MCF 10A (cell line): ENCODE data around the gene P3R3URF. TPM values are rescaled to one million over a fixed set of nuclear protein-coding genes. Genes with fewer than 3 reads are reported as not detected.

Source experiments
- BruUV-seq: library from RNA; stranded (reverse); fragments of 400-500 nt; replicated peaks from 2 replicates; lab custom pipeline; 2021; lab: Mats Ljungman, UMichigan
- CTCF ChIA-PET: fragments of 300-600 bp; sonication (Branson Sonifier 250); formaldehyde crosslinking; extraction: SDS; loops from one replicate; lab custom pipeline; 2021; ENCODE audit warnings: antibody characterized with exemption, inconsistent platforms; lab: Yijun Ruan, JAX
- POLR2A ChIA-PET: fragments of 300-600, 350-650 bp; sonication (Branson Sonifier 250); formaldehyde crosslinking; extraction: SDS; loops from one replicate; lab custom pipeline; 2020; ENCODE audit warnings: antibody characterized with exemption, inconsistent platforms; lab: Yijun Ruan, JAX
- DNase-seq: peaks from one replicate; pipeline ENCODE4 v3.0.0-alpha.2; 2018; ENCODE audit not compliant: unreplicated experiment
- H3K27ac Mint-ChIP-seq: one replicate; pipeline ENCODE4 v1.8.0; 2022; ENCODE audit warnings: mild to moderate bottlenecking, low read depth, mixed read lengths; ENCODE audit not compliant: unreplicated experiment
- H3K27me3 Mint-ChIP-seq: one replicate; pipeline ENCODE4 v1.8.0; 2022; ENCODE audit warnings: mixed read lengths; ENCODE audit not compliant: insufficient read depth, unreplicated experiment
- H3K36me3 Mint-ChIP-seq: one replicate; pipeline ENCODE4 v1.8.0; 2022; ENCODE audit warnings: mild to moderate bottlenecking, moderate library complexity, mixed read lengths; ENCODE audit not compliant: insufficient read depth, unreplicated experiment
- H3K4me1 Mint-ChIP-seq: one replicate; pipeline ENCODE4 v1.8.0; 2022; ENCODE audit warnings: mixed read lengths; ENCODE audit not compliant: insufficient read depth, unreplicated experiment
- H3K4me3 Mint-ChIP-seq: one replicate; pipeline ENCODE4 v1.8.0; 2022; ENCODE audit warnings: mild to moderate bottlenecking, moderate library complexity, mixed read lengths; ENCODE audit not compliant: unreplicated experiment
- H3K9me3 Mint-ChIP-seq: one replicate; pipeline ENCODE4 v1.8.0; 2022; ENCODE audit warnings: mixed read lengths; ENCODE audit not compliant: unreplicated experiment
- intact Hi-C: fragments of 100-400 bp; cut with micrococcal nuclease; formaldehyde crosslinking; loops from 2 replicates; pipeline ENCODE4 v1.14.1; 2022
- total RNA-seq: library from RNA; stranded (reverse); gene quantifications from 2 replicates; pipeline ENCODE4 v1.2.3, GENCODE V29; 2022
- TF ChIP-seq, protein P1 (sequence below): fragments of 200-600 bp; IDR thresholded peaks from one replicate; pipeline ENCODE4 v1.8.0; 2022; ENCODE audit warnings: antibody characterized with exemption, mild to moderate bottlenecking; ENCODE audit not compliant: unreplicated experiment

The P3R3URF gene
- total RNA-seq, 1 experiment from 2014 or later = not detected

DNA sequence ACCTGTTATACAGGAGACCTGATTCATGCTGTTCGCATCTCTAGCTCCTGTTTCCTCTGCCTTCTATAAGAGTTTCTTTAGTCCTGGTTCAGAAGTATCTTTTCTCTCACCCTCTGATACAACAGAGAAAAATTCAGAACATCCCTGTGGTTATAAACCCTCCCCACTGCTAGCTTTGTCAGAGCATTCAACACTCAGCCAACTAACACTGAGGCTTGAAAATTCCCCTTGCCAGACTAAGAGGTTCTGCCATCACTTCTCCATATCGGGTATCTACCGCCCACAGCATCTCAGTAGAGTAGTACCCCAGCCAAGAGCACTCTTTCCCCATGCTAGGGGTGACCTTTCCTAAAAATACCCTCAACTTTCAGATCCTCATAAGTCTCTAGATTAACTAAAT is 24.3 kb downstream of the P3R3URF start:
- Mint-ChIP-seq H3K4me1 (no peaks in the 10 kb centered on the region), H3K27me3 (no peaks in the 10 kb centered on the region), H3K4me3 (no peak overlapping the region), H3K27ac (no peak overlapping the region), H3K9me3 (no peaks in the 10 kb centered on the region), H3K36me3 (no peaks in the 10 kb centered on the region)
- CTCF ChIA-PET = no interaction called here
- TF ChIP-seq, protein P1, sequence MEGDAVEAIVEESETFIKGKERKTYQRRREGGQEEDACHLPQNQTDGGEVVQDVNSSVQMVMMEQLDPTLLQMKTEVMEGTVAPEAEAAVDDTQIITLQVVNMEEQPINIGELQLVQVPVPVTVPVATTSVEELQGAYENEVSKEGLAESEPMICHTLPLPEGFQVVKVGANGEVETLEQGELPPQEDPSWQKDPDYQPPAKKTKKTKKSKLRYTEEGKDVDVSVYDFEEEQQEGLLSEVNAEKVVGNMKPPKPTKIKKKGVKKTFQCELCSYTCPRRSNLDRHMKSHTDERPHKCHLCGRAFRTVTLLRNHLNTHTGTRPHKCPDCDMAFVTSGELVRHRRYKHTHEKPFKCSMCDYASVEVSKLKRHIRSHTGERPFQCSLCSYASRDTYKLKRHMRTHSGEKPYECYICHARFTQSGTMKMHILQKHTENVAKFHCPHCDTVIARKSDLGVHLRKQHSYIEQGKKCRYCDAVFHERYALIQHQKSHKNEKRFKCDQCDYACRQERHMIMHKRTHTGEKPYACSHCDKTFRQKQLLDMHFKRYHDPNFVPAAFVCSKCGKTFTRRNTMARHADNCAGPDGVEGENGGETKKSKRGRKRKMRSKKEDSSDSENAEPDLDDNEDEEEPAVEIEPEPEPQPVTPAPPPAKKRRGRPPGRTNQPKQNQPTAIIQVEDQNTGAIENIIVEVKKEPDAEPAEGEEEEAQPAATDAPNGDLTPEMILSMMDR = no peak
- BruUV-seq = no TSS peak
- POLR2A ChIA-PET = interaction anchor here (0.7 to 1.0 kb wide), 2 partner anchors 20 to 52 kb away, joined by 4 to 6 read pairs; partner anchors contain the start of gene PIK3R3
- DNase-seq = no peak
- intact Hi-C loops = no loop called here

- H3K27ac Mint-ChIP-seq = no peak overlapping the region
- ChIA-PET POLR2A (no interaction called here), CTCF (no interaction called here)
- no TSS peak for BruUV-seq
- H3K4me1 Mint-ChIP-seq = no peaks in the 10 kb centered on the region
- no peaks in the 10 kb centered on the region for H3K9me3 Mint-ChIP-seq
- no peaks in the 10 kb centered on the region for H3K27me3 Mint-ChIP-seq
- TF ChIP-seq, protein P1 = no peak
- no peak overlapping the region for H3K4me3 Mint-ChIP-seq
- no peak for DNase-seq
- intact Hi-C loops = no loop called here
- no peaks in the 10 kb centered on the region for H3K36me3 Mint-ChIP-seq
Measured at GRCh38 chr1:46150085-46150484, 26.2 kb downstream of the P3R3URF start.

DNA sequence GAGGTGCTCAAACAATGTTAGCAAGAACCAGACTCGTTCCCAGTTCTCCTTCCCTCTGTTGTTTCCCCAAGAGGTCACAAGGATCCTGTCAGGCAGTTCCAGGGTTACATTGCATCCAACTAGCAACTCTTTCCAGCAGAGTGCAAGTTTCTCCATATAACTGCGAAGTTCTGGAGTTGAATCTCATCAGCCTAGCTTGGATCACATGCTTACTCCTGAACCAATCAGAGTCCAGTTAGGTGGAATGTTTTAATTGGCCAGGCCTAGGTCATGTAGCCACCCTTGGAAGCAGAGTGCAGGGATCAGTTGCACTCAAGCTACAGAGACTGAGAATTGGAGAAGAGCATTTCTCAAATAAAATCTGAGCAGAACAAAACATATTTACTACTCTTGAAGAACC is 28.0 kb downstream of the P3R3URF start:
- H3K9me3 Mint-ChIP-seq = no peaks in the 10 kb centered on the region
- BruUV-seq = no TSS peak
- H3K4me3 Mint-ChIP-seq = no peak overlapping the region
- no peaks in the 10 kb centered on the region for H3K36me3 Mint-ChIP-seq
- POLR2A ChIA-PET = interaction anchor here (0.7 kb wide), 1 partner anchor 25 kb away, joined by 4 read pairs; no protein-coding TSS in a partner anchor
- no peak for DNase-seq
- intact Hi-C loops = no loop called here
- H3K27ac Mint-ChIP-seq = no peak overlapping the region
- no peaks in the 10 kb centered on the region for H3K4me1 Mint-ChIP-seq
- H3K27me3 Mint-ChIP-seq = no peaks in the 10 kb centered on the region
- TF ChIP-seq, protein P1 = no peak
- CTCF ChIA-PET = interaction anchor here (1.2 to 1.5 kb wide), 2 partner anchors 8 to 25 kb away, joined by 3 read pairs; no protein-coding TSS in a partner anchor

GRCh38 chr1:46137916-46138315 is 38.4 kb downstream of the P3R3URF start:
- no peak for DNase-seq
- BruUV-seq = no TSS peak
- intact Hi-C loops = no loop called here
- Mint-ChIP-seq H3K4me3 (no peak overlapping the region), H3K27me3 (no peaks in the 10 kb centered on the region), H3K36me3 (peaks cover 6% of the 10 kb centered on the region), H3K4me1 (peaks cover 22% of the 10 kb centered on the region), H3K9me3 (no peaks in the 10 kb centered on the region), H3K27ac (no peak overlapping the region)
- CTCF ChIA-PET = interaction anchor here (0.6 to 1.9 kb wide), 3 partner anchors 86 to 104 kb away, joined by 3 to 4 read pairs (median 3); no protein-coding TSS in a partner anchor
- TF ChIP-seq, protein P1 = no peak
- POLR2A ChIA-PET = no interaction called here
